K562 (cell line): ENCODE results near the gene HERC5. TPM values are rescaled to one million over a fixed set of nuclear protein-coding genes. Genes with fewer than 3 reads are reported as not detected.

Experiments
- ADNP ChIP-seq: fragments of 200-800 bp; sonication (Bioruptor generic); IDR thresholded peaks from 2 replicates; pipeline ENCODE4 v1.6.1; 2016; ENCODE audit warnings: missing genetic modification characterization, missing compliant biosample characterization
- ARID1B ChIP-seq: fragments of 450-650 bp; IDR thresholded peaks from 2 replicates; pipeline ENCODE4 v1.6.1; 2016; ENCODE audit warnings: antibody characterized with exemption, mild to moderate bottlenecking, inconsistent platforms
- CBX1 ChIP-seq: sonication (generic); IDR thresholded peaks from 2 replicates; pipeline ENCODE4 v1.6.1; 2016; ENCODE audit warnings: antibody characterized with exemption, low read depth, mild to moderate bottlenecking
- FOXP1 ChIP-seq: sonication (generic); formaldehyde crosslinking; IDR thresholded peaks from 2 replicates; pipeline ENCODE4 v1.8.0; 2022; ENCODE audit warnings: mild to moderate bottlenecking, missing genetic modification reagents
- GABPB2 ChIP-seq: fragments of 250-450 bp; sonication (Bioruptor Pico); conservative IDR thresholded peaks from 2 replicates; pipeline ENCODE4 v1.5.1; 2021; ENCODE audit warnings: mild to moderate bottlenecking
- HIVEP1 ChIP-seq: fragments of 250-450 bp; sonication (Bioruptor Pico); IDR thresholded peaks from 2 replicates; pipeline ENCODE4 v1.4.0; 2020; ENCODE audit warnings: mild to moderate bottlenecking
- IFI16 ChIP-seq: fragments of 250-450 bp; sonication (Bioruptor Pico); IDR thresholded peaks from 2 replicates; pipeline ENCODE4 v2.1.2; 2022; ENCODE audit warnings: mild to moderate bottlenecking, inconsistent platforms
- MBD2 ChIP-seq: sonication (generic); IDR thresholded peaks from 2 replicates; pipeline ENCODE4 v1.6.1; 2016; ENCODE audit warnings: low read depth, borderline replicate concordance
- MTA1 ChIP-seq: fragments of 450-650 bp; IDR thresholded peaks from 2 replicates; pipeline ENCODE4 v1.6.1; 2017; ENCODE audit warnings: borderline replicate concordance
- NEUROD1 ChIP-seq: fragments of 150-350 bp; IDR thresholded peaks from 2 replicates; pipeline ENCODE4 v1.6.1; 2014; ENCODE audit warnings: borderline replicate concordance, low read length, low read depth; ENCODE audit not compliant: partially characterized antibody
- NFIC ChIP-seq: fragments of 450-650 bp; IDR thresholded peaks from 2 replicates; pipeline ENCODE4 v1.6.1; 2017; ENCODE audit warnings: mild to moderate bottlenecking, inconsistent platforms
- NR2C1 ChIP-seq, 2 experiments: fragments of 450-650 bp; IDR thresholded peaks; 2 replicates each; pipeline ENCODE4 v1.6.1; 2017; ENCODE audit warnings: mild to moderate bottlenecking in 2 of 2, antibody characterized with exemption in 1 of 2, inconsistent platforms in 1 of 2, missing compliant biosample characterization in 1 of 2, missing genetic modification characterization in 1 of 2
- OTX1 ChIP-seq: fragments of 450-650 bp; formaldehyde crosslinking; IDR thresholded peaks from 2 replicates; pipeline ENCODE4 v1.4.0; 2022; ENCODE audit warnings: mild to moderate bottlenecking
- PPARD ChIP-seq: fragments of 250-450 bp; sonication (Bioruptor Pico); IDR thresholded peaks from 2 replicates; pipeline ENCODE4 v1.8.0; 2022; ENCODE audit warnings: inconsistent platforms, mild to moderate bottlenecking, moderate library complexity
- TARDBP ChIP-seq: fragments of 450-650 bp; IDR thresholded peaks from 2 replicates; pipeline ENCODE4 v1.6.1; 2016
- TRIM28 ChIP-seq: fragments of 450-650 bp; IDR thresholded peaks from 2 replicates; pipeline ENCODE4 v1.6.1; 2017
- ZC3H8 ChIP-seq: fragments of 450-650 bp; IDR thresholded peaks from 2 replicates; pipeline ENCODE4 v1.6.1; 2017
- ZNF561 ChIP-seq: fragments of 450-650 bp; formaldehyde crosslinking; conservative IDR thresholded peaks from 2 replicates; pipeline ENCODE4 v1.4.0; 2020; ENCODE audit warnings: mild to moderate bottlenecking, moderate library complexity
- ZNF583 ChIP-seq: fragments of 250-450 bp; sonication (Bioruptor Pico); IDR thresholded peaks from 2 replicates; pipeline ENCODE4 v1.4.0; 2020
- ZNF75A ChIP-seq: fragments of 450-650 bp; formaldehyde crosslinking; IDR thresholded peaks from 2 replicates; pipeline ENCODE4 v1.4.0; 2020; ENCODE audit warnings: mild to moderate bottlenecking
- polyA plus RNA-seq, 8 experiments: library from polyadenylated mRNA; depleted of rRNA in 4 of 8; stranded (reverse) in 5 of 8; unstranded in 3 of 8; fragments of >200 nt; fragmentation: Nextera tagmentation in 2 of 8; fragmentation: Illumina TruSeq in 1 of 8; extraction: Ambion mirVana in 2 of 8; extraction: Trizol in 1 of 8; gene quantifications; 2 replicates each; pipeline versions ENCODE4 v1.2.1 to v1.2.3, GENCODE V29; 2011 to 2014; ENCODE audit warnings: inconsistent platforms in 1 of 8, missing spikeins in 1 of 8
- total RNA-seq, 7 experiments: library from RNA; depleted of rRNA in 6 of 7; stranded (reverse); fragments of >200 nt in 6 of 7; fragmentation: Illumina TruSeq in 2 of 7; extraction: Trizol in 2 of 7; gene quantifications; 2 replicates each; pipeline versions ENCODE4 v1.2.1 to v1.2.3, GENCODE V29; 2011 to 2021; ENCODE audit warnings: low replicate concordance in 1 of 7
- TF ChIP-seq, protein P1 (sequence below): fragments of 450-650 bp; IDR thresholded peaks from 2 replicates; pipeline ENCODE4 v1.7.0; 2016; ENCODE audit warnings: borderline replicate concordance
- TF ChIP-seq, protein P2 (sequence below), 3 experiments: fragments of 200-800 bp in 1 of 3; sonication (Bioruptor generic) in 1 of 3; sonication (generic) in 1 of 3; formaldehyde crosslinking in 1 of 3; IDR thresholded peaks; 2 replicates each; pipeline versions ENCODE4 v1.6.1 to v1.8.0; 2016 to 2022; ENCODE audit warnings: mild to moderate bottlenecking in 2 of 3, missing compliant biosample characterization in 2 of 3, missing genetic modification characterization in 2 of 3, missing genetic modification reagents in 1 of 3
- TF ChIP-seq, protein P3 (sequence below): fragments of 250-450 bp; sonication (Bioruptor Pico); IDR thresholded peaks from 2 replicates; pipeline ENCODE4 v1.8.0; 2021; ENCODE audit warnings: borderline replicate concordance, mild to moderate bottlenecking, moderate library complexity; ENCODE audit not compliant: poor library complexity, severe bottlenecking
- TF ChIP-seq, protein P4 (sequence below): fragments of 250-450 bp; sonication (Bioruptor Pico); IDR thresholded peaks from 2 replicates; pipeline ENCODE4 v1.5.0; 2021; ENCODE audit warnings: mild to moderate bottlenecking, borderline replicate concordance

The HERC5 gene
- total and polyA plus RNA-seq, 9 of the 15 experiments (the other 6 are each of a cell fraction or from before 2014, with no cell fraction given), result 0.18 TPM; not detected in 8

DNA sequence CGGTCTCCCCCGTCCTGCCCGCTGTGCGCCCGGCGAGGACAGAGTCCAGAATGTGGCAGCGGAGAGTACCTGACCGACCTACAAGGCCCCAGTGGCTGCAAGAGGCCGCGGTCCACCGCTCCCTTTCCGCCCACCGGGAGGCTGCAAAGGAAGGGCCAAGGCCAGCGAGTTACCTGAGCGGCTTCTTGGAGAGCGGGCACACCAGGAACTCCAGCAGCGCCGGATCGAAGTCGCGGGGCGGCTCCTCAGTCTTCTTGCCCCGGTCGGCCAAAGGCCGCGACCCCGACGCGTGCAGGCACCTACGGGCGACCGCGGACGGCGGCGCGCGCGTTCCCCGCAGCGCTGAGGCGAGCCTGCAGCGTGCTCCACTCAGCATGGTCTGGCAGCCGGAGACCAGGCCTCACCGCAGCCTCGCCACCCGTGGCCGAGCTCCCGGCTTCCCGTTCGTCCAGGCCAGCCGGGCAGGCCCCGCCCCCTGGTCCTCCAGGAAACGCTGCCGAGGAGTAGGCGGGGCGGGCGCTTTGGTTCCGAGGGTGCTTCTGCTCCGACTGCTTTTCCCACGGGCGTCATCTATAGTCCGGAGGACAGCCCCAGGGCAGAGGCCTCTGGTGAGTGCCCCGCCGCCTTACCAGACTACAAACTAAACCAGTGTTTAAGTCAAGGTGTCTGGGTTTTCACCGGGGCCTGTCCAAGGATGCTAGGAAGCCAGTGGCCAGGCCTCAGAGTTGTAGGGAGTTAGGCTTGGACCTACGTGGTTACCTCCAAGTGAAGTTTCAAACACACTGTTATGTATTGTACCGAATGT, 66.6 kb downstream of the HERC5 start, which contains the start of gene PYURF (continued):
- TF ChIP-seq NR2C1 (IDR thresholded peaks at IDR 0.05) (no peak), NR2C1 (tag; IDR thresholded peaks at IDR 0.05) (no peak), TARDBP (0 out of 2 replicates have a peak, but pooled peaks have one; percentile 33), ARID1B (no peak), NFIC (peak; percentile 38; the same call in 1 of the 2 replicates), PPARD (CRISPR knock-in tag) (no peak), ZC3H8 (no peak), ZNF561 (CRISPR knock-in tag) (no peak), IFI16 (CRISPR knock-in tag) (no peak), ADNP (tag) (no peak), CBX1 (peak; percentile 77; the same call in 1 of the 2 replicates), HIVEP1 (CRISPR knock-in tag) (no peak), ZNF583 (peak; percentile 31; the same call in 1 of the 2 replicates), TRIM28 (no peak), OTX1 (CRISPR knock-in tag) (no peak), GABPB2 (CRISPR knock-in tag) (no peak), NEUROD1 (no peak), MTA1 (no peak), ZNF75A (CRISPR knock-in tag) (peak; percentile 97), MBD2 (peak; percentile 64; the same call in 1 of the 2 replicates), FOXP1 (CRISPR knock-in tag) (peak; percentile 59; the same call in 1 of the 2 replicates)
- TF ChIP-seq, protein P1, sequence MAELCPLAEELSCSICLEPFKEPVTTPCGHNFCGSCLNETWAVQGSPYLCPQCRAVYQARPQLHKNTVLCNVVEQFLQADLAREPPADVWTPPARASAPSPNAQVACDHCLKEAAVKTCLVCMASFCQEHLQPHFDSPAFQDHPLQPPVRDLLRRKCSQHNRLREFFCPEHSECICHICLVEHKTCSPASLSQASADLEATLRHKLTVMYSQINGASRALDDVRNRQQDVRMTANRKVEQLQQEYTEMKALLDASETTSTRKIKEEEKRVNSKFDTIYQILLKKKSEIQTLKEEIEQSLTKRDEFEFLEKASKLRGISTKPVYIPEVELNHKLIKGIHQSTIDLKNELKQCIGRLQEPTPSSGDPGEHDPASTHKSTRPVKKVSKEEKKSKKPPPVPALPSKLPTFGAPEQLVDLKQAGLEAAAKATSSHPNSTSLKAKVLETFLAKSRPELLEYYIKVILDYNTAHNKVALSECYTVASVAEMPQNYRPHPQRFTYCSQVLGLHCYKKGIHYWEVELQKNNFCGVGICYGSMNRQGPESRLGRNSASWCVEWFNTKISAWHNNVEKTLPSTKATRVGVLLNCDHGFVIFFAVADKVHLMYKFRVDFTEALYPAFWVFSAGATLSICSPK, result no peak
- TF ChIP-seq, protein P2, sequence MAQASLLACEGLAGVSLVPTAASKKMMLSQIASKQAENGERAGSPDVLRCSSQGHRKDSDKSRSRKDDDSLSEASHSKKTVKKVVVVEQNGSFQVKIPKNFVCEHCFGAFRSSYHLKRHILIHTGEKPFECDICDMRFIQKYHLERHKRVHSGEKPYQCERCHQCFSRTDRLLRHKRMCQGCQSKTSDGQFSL (CRISPR knock-in tag; IDR thresholded peaks at IDR 0.05), result no peak
- TF ChIP-seq, protein P2 (tag; IDR thresholded peaks at IDR 0.05), result no peak
- TF ChIP-seq, protein P3, sequence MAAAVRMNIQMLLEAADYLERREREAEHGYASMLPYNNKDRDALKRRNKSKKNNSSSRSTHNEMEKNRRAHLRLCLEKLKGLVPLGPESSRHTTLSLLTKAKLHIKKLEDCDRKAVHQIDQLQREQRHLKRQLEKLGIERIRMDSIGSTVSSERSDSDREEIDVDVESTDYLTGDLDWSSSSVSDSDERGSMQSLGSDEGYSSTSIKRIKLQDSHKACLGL, result no peak
- TF ChIP-seq, protein P4, sequence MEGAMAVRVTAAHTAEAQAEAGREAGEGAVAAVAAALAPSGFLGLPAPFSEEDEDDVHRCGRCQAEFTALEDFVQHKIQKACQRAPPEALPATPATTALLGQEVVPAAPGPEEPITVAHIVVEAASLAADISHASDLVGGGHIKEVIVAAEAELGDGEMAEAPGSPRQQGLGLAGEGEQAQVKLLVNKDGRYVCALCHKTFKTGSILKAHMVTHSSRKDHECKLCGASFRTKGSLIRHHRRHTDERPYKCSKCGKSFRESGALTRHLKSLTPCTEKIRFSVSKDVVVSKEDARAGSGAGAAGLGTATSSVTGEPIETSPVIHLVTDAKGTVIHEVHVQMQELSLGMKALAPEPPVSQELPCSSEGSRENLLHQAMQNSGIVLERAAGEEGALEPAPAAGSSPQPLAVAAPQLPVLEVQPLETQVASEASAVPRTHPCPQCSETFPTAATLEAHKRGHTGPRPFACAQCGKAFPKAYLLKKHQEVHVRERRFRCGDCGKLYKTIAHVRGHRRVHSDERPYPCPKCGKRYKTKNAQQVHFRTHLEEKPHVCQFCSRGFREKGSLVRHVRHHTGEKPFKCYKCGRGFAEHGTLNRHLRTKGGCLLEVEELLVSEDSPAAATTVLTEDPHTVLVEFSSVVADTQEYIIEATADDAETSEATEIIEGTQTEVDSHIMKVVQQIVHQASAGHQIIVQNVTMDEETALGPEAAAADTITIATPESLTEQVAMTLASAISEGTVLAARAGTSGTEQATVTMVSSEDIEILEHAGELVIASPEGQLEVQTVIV, result no peak
